Skeletal muscle tissue (tissue), 4 donors: Measurements from ENCODE around the gene FSD1. TPM values are rescaled to one million over a fixed set of nuclear protein-coding genes. Genes with fewer than 3 reads are reported as not detected.
A peak's percentile ranks its signal among the peaks of the same experiment; 100 is the strongest.

ENCODE experiments used
- H3K27ac ChIP-seq: one replicate; pipeline ENCODE4 v1.7.0; 2013; ENCODE audit warnings: mild to moderate bottlenecking, low read depth, low read length, inconsistent platforms
- H3K27me3 ChIP-seq, 3 donors: one replicate each; pipeline ENCODE4 v1.7.0; 2013; ENCODE audit warnings: low read length in 3 of 3; ENCODE audit not compliant: control insufficient read depth in 3 of 3, insufficient read depth in 3 of 3
- H3K36me3 ChIP-seq, 3 donors: one replicate each; pipeline ENCODE4 v1.7.0; 2013; ENCODE audit warnings: low read length in 3 of 3; ENCODE audit not compliant: control insufficient read depth in 3 of 3, insufficient read depth in 3 of 3
- H3K4me1 ChIP-seq, 3 donors: one replicate each; pipeline ENCODE4 v1.7.0; 2013; ENCODE audit warnings: low read length in 3 of 3, mild to moderate bottlenecking in 3 of 3; ENCODE audit not compliant: control insufficient read depth in 3 of 3, insufficient read depth in 3 of 3
- H3K4me3 ChIP-seq, 3 donors: one replicate each; pipeline ENCODE4 v1.7.0; 2013; ENCODE audit warnings: low read length in 3 of 3
- H3K9ac ChIP-seq, 3 donors: one replicate each; pipeline ENCODE4 v1.7.0; 2013; ENCODE audit warnings: low read length in 3 of 3, mild to moderate bottlenecking in 3 of 3, moderate library complexity in 2 of 3, low read depth in 1 of 3
- H3K9me3 ChIP-seq, 3 donors: one replicate each; pipeline ENCODE4 v1.7.0; 2013; ENCODE audit warnings: low read length in 3 of 3; ENCODE audit not compliant: control insufficient read depth in 3 of 3
- total RNA-seq: library from RNA; depleted of rRNA; stranded (reverse); fragments of >200 nt; gene quantifications from one replicate; pipeline ENCODE4 v1.2.3, GENCODE V29; 2014
- donor health status: Osteomylitis.

The FSD1 gene
- total RNA-seq, 1 donor from 2014 or later, result not detected

DNA sequence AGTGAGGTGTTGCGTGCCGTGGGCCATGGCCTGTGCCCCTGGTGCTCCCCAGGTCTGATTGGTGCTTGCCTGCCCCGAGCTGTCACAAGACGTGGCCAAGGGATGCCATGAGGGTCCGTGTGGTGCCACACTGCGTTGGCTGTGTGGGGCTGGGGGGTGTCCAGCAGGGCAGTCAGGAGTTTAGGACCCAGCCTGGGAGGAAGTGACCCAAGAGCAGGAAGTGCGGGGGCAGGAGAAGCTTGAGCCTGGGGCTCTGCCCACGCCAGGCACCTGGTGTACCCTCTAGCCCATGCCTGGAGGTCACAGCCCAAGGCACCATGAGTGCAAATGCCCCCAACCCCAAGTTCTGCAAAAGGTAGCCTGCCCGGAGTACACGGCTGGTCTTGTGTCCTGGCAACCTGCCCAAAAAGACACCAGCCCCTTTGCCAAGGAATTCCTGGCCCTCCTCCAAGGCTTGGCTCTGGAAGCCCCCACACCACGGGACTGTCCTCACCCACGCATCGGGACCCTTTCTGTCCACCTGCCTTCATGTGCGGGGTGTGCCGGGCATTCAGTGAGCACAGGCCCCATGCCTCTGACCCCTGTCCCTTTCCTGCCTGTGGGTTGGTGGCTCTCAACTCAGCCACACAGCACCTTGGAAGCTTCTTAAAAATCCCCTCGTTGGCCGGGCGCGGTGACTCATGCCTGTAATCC lies 63.9 kb downstream of the FSD1 start:
- Histone ChIP-seq H3K4me3 (peak overlapping the region in 2 of 3 donors; percentile 52 to 54), H3K36me3 (peaks cover 18 to 26% (median 24%) of the 10 kb centered on the region in 3 donors), H3K4me1 (peaks cover 60 to 65% (median 61%) of the 10 kb centered on the region in 3 donors), H3K9me3 (no peaks in the 10 kb centered on the region), H3K27me3 (no peaks in the 10 kb centered on the region), H3K27ac (peak overlapping the region; percentile 83), H3K9ac (peak overlapping the region; percentile 54 to 74 (median 66))

DNA sequence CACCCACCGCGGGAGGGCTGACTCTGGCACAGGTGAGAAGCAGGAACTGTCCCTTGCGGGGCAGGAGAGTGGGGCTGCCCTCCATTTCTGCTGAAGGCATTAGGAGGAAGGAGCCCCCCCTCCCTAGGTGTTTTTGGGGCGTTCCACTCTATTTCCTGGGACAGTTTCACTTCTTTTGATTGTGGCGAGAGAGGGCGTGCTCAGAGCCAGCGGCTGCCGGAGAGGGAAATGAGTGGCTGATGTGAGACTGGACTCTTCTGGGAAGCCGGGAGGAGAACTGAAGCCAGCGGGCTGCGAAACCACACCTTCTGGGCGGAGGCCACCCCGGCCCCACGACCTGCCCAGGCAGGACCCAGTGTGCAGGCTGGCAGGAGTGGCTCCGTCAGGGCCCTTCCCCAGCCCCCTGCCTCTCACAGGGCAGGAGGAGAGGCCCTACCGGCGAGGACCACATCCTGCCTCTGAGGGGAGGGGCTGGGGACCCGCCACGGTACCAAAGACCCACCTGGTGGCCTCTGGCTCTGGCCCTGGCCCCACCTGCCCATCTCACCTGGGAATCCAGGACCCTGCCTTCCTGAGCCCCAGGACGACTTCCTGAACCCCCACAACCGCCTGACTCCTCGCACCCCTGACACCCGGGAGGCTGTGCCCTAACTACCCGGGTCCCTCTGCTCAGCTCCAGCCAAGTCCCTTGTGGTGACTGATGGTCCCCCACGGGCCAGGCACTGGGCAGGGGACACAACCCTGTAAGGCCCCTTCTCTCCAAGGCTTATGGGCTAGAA lies 64.9 kb downstream of the FSD1 start:
- H3K9ac ChIP-seq, result peak overlapping the region in 2 of 3 donors; percentile 50 to 62
- peaks cover 70 to 75% (median 71%) of the 10 kb centered on the region in 3 donors for H3K4me1 ChIP-seq
- peak overlapping the region; percentile 43 to 54 (median 49) for H3K4me3 ChIP-seq

DNA sequence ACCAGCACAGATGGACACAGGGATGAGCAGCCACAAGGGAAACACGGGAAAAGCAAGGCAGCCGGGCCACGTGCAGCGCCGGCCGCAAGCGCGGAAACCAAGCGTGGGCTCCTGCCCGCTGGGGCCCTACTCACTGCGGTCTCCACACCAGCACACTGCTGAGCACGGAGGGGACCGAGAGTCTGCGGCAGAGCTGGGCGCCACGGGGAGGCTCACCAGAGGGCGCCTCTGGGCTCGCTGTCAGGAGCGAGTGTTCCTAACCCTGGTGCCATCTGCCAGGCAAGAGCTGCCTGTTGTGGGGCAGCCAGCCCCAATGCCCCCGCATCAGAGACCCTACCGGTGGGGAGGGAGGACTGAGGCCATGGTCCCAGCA lies 65.5 kb downstream of the FSD1 start:
- Histone ChIP-seq H3K9me3 (no peaks in the 10 kb centered on the region), H3K9ac (peak overlapping the region in 2 of 3 donors; percentile 62), H3K36me3 (peaks cover 14 to 16% (median 16%) of the 10 kb centered on the region in 3 donors)

More for the DNA sequence above, 64.9 kb downstream of the FSD1 start:
- Histone ChIP-seq H3K27ac (peak overlapping the region; percentile 83), H3K36me3 (peaks cover 15 to 16% (median 16%) of the 10 kb centered on the region in 3 donors), H3K27me3 (no peaks in the 10 kb centered on the region), H3K9me3 (no peaks in the 10 kb centered on the region)

DNA sequence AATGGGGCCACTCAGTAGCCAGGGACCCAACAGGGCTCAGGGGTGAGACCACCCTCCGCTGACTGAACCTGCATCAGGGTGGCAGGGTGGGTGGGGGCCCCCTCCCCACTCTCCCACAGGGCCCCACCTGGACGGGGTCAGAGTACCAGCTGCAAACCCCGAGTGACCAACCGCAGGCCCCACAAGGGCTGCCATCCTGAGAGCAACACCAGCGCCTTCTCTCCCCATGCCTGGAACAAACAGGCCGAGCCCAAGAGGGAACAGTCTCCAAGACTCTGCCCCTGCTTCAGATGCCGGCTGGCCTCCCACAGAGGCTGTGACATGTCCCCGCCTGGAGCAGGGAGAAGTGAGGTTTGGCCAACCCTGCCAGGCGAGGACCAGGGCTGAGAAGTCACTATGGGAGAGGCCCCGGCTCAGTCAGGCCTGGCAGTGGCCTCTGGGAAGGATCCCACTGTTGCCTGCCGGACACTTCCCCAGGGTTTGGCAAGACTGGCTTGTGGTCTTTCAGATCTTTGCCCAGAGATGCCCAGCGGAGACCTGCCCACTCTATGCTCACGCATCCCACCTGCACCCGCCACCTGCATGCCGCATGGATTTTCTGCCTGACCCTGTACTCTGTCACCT lies 66.1 kb downstream of the FSD1 start:
- peak overlapping the region; percentile 83 for H3K27ac ChIP-seq
- H3K27me3 ChIP-seq, result no peaks in the 10 kb centered on the region
- peak overlapping the region; percentile 49 to 54 (median 51) for H3K4me3 ChIP-seq
- H3K4me1 ChIP-seq, result peaks cover 83 to 88% (median 84%) of the 10 kb centered on the region in 3 donors
- peak overlapping the region; percentile 62 to 74 (median 62) for H3K9ac ChIP-seq
- H3K36me3 ChIP-seq, result peaks cover 8 to 11% (median 10%) of the 10 kb centered on the region in 3 donors
- no peaks in the 10 kb centered on the region for H3K9me3 ChIP-seq

More for the DNA sequence above, 65.5 kb downstream of the FSD1 start:
- Histone ChIP-seq H3K27me3 (no peaks in the 10 kb centered on the region), H3K4me1 (peaks cover 76 to 81% (median 77%) of the 10 kb centered on the region in 3 donors), H3K4me3 (peak overlapping the region; percentile 48 to 54 (median 49)), H3K27ac (peak overlapping the region; percentile 83)

DNA sequence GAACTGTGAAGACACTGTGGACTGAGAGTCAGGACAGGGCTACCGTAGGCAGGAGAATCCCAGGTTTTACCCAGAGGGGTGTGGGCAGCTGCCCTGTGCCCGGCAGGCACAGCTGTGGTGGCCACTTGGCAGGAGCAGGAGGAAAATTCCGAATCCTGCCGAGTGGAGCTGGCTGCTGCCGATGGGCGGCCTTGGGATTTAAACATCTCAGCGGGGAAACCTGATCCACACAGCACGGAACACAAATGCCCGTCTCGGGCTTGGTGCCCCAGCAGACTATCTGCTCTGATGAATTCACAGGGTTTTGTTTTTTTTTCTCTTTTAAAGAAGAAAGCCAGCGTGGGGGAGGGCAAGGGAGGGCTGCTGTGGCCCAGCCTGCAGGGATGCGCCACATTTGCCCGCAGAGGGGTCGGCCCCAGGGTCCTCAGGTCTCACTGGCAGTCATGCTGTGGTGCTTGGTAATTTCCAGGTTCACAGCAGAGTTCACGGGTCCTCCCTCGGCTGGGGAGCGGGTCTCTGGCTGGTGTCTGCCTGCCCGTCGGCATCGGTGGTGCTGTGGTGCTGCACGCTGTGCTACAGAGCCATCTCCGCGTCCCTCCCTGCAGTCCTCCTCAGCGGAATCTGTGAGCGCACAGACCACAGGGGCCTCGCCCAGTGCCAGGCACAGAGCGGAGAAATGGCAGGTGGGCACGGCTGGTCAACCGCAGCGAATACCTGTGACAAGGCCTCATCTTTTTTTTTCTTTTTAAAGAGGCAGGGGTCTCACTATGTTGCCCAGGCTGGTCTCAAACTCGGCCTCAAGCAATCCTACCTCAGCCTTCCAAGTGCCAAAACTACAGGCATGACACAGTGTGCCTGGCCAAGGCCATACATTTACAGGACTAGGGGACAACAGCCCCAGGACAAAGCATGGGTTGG lies 67.1 kb downstream of the FSD1 start:
- Histone ChIP-seq H3K4me1 (peaks cover 92 to 97% (median 93%) of the 10 kb centered on the region in 3 donors), H3K9me3 (no peaks in the 10 kb centered on the region), H3K36me3 (peaks cover 0 to 2% (median 0%) of the 10 kb centered on the region in 3 donors), H3K27ac (peak overlapping the region; percentile 83), H3K4me3 (peak overlapping the region; percentile 51 to 58 (median 52)), H3K9ac (peak overlapping the region; percentile 47 to 74 (median 66)), H3K27me3 (no peaks in the 10 kb centered on the region)

DNA sequence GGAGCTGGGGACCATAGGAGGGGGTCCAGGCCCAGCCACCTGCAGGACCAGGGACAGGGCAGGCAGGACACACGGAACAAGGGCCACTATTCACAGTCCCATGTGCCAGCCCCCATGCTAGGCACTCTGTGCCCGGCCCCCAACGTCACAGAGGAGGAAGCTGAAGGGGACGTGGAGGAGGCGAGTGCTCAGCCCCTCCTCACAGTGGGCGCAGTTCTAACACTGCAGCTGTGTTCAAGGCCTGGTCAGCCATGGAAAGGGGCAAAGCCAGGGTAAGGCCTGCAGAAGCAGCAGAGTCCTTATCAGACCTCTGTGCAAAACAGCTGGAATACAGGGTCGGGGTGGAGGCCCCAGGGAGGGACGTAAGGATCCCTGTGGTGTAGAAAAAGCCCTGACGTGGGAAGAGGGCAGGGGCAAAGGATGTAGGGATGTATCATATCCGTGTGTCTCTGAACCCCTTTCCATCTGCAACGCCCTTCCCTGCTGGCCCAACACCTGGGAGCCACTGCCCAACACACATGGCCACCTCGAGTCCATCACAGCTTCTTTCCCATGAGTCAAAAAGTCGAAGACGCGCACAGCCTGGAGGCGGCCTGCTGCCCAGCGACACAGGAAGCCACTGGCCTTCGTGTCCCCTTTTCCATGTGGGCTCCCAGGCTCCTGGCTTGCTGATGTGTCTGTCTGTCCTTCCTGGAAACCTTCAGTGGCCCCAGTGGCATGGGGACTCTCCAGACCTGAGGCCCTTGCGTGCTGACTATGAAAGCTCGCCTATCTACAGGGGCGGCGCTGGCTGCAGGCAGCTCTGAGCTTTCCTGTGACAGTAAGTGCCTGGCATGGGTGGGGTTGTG lies 68.0 kb downstream of the FSD1 start:
- Histone ChIP-seq H3K36me3 (no peaks in the 10 kb centered on the region), H3K4me1 (peaks cover 98 to 99% (median 99%) of the 10 kb centered on the region in 3 donors), H3K27me3 (no peaks in the 10 kb centered on the region), H3K9ac (peak overlapping the region in 2 of 3 donors; percentile 47 to 66), H3K27ac (peak overlapping the region; percentile 89), H3K4me3 (peak overlapping the region in 2 of 3 donors; percentile 5 to 29), H3K9me3 (no peaks in the 10 kb centered on the region)

DNA sequence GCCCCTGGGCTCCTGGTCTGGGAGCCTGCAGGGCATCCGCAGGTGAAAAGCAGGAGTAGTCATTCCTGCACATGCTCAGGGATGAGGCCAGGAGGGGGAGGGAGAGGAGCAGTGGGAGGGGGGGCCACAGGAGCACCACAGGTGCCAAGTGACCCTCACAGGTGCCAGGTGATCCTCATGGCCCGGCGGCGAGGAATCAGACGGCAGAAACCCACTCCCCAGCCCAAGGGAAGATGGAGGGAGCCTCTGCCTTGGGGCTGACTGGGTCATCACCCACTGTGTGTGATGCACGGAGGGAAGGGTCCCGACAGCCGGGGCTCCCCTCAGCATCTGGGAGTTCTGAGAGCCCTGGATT lies 68.6 kb downstream of the FSD1 start:
- Histone ChIP-seq H3K9me3 (no peaks in the 10 kb centered on the region), H3K27ac (peak overlapping the region; percentile 89), H3K27me3 (no peaks in the 10 kb centered on the region), H3K36me3 (no peaks in the 10 kb centered on the region), H3K9ac (peak overlapping the region; percentile 43 to 69 (median 68)), H3K4me1 (peaks cover 98 to 99% (median 99%) of the 10 kb centered on the region in 3 donors), H3K4me3 (peak overlapping the region in 2 of 3 donors; percentile 5 to 22)
